Ishikawa (cell line): Measurements from ENCODE around the gene P4HA1.

ENCODE experiments used
- CEBPB ChIP-seq: IDR thresholded peaks from 2 replicates; pipeline ENCODE4 v1.6.1; 2012
- CREB1 ChIP-seq: IDR thresholded peaks from 2 replicates; pipeline ENCODE4 v1.6.1; 2012; ENCODE audit warnings: low read depth
- EGR1 ChIP-seq: IDR thresholded peaks from 2 replicates; pipeline ENCODE4 v1.6.1; 2012
- EP300 ChIP-seq: IDR thresholded peaks from 2 replicates; pipeline ENCODE4 v1.6.1; 2012; ENCODE audit warnings: borderline replicate concordance
- FOXM1 ChIP-seq: IDR thresholded peaks from 2 replicates; pipeline ENCODE4 v1.6.1; 2012; ENCODE audit warnings: low read depth, borderline replicate concordance
- NFIC ChIP-seq: IDR thresholded peaks from 2 replicates; pipeline ENCODE4 v1.6.1; 2012
- RAD21 ChIP-seq: IDR thresholded peaks from 2 replicates; pipeline ENCODE4 v1.6.1; 2012; ENCODE audit warnings: low read depth
- TAF1 ChIP-seq: IDR thresholded peaks from 2 replicates; pipeline ENCODE4 v1.6.1; 2012; ENCODE audit warnings: low read depth, mild to moderate bottlenecking
- TCF12 ChIP-seq: IDR thresholded peaks from 2 replicates; pipeline ENCODE4 v1.6.1; 2012; ENCODE audit warnings: low read depth
- TEAD4 ChIP-seq: IDR thresholded peaks from 2 replicates; pipeline ENCODE4 v1.6.1; 2012
- USF1 ChIP-seq: IDR thresholded peaks from 2 replicates; pipeline ENCODE4 v1.6.1; 2012
- YY1 ChIP-seq: IDR thresholded peaks from 2 replicates; pipeline ENCODE4 v1.6.1; 2012; ENCODE audit warnings: low read depth
- ZBTB7A ChIP-seq: IDR thresholded peaks from 2 replicates; pipeline ENCODE4 v1.6.1; 2012; ENCODE audit warnings: low read depth
- TF ChIP-seq, protein P1 (sequence below): IDR thresholded peaks from 2 replicates; pipeline ENCODE4 v1.6.1; 2012
- TF ChIP-seq, protein P2 (sequence below): IDR thresholded peaks from 2 replicates; pipeline ENCODE4 v1.6.1; 2012; ENCODE audit warnings: low read depth, mild to moderate bottlenecking

P4HA1 gene

DNA sequence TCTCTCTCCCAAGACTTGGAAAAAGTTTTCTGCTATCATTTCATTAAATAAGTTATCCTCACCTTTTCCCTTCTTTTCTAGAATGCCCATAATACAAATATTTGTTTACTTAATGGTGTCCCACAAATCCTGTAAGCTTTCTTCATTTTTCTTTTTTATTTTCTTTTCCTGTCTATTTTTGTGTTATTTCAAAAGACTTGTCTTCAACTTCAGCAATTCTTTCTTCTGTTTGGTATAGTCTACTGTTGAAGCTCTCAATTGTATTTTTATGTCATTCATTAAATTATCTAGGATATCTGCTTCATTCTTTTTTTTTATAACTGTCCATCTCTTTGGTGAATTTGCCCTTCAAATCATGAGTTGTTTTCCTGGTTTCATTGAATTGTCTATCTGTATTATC is 117.0 kb downstream of the P4HA1 start:
- TF ChIP-seq CREB1 (no peak), RAD21 (no peak), YY1 (no peak), FOXM1 (no peak), NFIC (no peak), ZBTB7A (no peak), EP300 (no peak), CEBPB (no peak), USF1 (no peak), TCF12 (no peak), EGR1 (no peak), TEAD4 (no peak), TAF1 (no peak)
- TF ChIP-seq, protein P1, sequence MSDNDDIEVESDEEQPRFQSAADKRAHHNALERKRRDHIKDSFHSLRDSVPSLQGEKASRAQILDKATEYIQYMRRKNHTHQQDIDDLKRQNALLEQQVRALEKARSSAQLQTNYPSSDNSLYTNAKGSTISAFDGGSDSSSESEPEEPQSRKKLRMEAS = no peak
- TF ChIP-seq, protein P2, sequence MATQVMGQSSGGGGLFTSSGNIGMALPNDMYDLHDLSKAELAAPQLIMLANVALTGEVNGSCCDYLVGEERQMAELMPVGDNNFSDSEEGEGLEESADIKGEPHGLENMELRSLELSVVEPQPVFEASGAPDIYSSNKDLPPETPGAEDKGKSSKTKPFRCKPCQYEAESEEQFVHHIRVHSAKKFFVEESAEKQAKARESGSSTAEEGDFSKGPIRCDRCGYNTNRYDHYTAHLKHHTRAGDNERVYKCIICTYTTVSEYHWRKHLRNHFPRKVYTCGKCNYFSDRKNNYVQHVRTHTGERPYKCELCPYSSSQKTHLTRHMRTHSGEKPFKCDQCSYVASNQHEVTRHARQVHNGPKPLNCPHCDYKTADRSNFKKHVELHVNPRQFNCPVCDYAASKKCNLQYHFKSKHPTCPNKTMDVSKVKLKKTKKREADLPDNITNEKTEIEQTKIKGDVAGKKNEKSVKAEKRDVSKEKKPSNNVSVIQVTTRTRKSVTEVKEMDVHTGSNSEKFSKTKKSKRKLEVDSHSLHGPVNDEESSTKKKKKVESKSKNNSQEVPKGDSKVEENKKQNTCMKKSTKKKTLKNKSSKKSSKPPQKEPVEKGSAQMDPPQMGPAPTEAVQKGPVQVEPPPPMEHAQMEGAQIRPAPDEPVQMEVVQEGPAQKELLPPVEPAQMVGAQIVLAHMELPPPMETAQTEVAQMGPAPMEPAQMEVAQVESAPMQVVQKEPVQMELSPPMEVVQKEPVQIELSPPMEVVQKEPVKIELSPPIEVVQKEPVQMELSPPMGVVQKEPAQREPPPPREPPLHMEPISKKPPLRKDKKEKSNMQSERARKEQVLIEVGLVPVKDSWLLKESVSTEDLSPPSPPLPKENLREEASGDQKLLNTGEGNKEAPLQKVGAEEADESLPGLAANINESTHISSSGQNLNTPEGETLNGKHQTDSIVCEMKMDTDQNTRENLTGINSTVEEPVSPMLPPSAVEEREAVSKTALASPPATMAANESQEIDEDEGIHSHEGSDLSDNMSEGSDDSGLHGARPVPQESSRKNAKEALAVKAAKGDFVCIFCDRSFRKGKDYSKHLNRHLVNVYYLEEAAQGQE = no peak

DNA sequence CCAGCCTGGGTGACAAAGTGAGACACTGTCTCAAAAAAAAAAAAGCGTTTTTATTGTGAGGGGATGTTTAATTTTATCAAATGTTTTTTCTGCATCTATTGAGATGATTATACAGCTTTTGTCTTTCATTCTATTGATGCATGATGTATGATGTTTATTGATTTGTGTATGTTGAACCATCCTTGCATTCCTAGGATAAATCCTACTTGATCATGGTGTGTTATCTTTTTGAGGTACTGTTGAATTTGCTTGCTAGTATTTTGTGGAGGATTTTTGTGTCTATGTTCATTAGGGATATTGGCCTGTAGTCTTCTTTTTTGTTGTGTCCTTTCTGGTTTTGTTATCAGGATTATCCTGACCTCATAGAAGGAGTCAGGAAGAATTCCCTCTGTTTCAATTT is 119.8 kb downstream of the P4HA1 start:
- TF ChIP-seq ZBTB7A = no peak
- TF ChIP-seq TEAD4 = no peak
- TF ChIP-seq EGR1 = no peak
- no peak for TF ChIP-seq YY1
